NCI-H2227 (cell line): ENCODE results near the gene CREB5.

Source experiments
- DNase-seq: peaks from one replicate; lab custom pipeline; 2025; ENCODE audit not compliant: unreplicated experiment; lab: John Stamatoyannopoulos, UW

Gene CREB5

DNA sequence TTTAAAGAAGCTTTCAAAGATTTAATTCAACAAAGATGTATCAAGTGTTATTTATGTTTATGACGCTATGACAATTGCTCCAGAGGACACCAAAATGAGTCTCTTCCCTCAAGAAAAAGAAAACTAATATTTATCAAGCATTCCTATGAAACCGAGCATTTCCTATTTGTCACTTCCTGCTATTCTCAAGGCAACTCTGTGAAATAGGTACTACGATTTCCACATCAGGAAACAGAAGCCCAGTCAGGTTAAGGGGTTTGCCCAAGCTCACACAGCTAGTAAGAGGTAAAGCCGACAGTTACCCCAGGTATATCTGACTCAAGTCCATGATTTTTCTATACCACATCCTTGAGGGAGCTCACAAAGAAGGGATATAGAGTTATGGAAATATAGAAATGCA, 459.9 kb downstream of the CREB5 start:
- no peak for DNase-seq

GRCh38 chr7:28873365-28873764, 461.0 kb downstream of the CREB5 start:
- DNase-seq: no peak

- DNase-seq: no peak
Measured at GRCh38 chr7:28874001-28874400, 461.7 kb downstream of the CREB5 start.
